Stimulated activated CD4-positive, alpha-beta T cell treated with anti-CD3 and anti-CD28 coated beads, Interleukin-2, amount 100 ng/mL, for 48 hours (primary cell): ENCODE measurements around the gene OVOL3.
"Not testable (repeated sequence)": the region's sequence is repeated elsewhere in the genome, so short reads cannot be mapped to it uniquely, and the experiment has no call there.

Experiments
- DNase-seq, 2 donors: peaks; one replicate each; pipeline ENCODE4 v3.0.0-alpha.2; 2020

The OVOL3 gene

GRCh38 chr19:36110487-36111199 is at the start of gene OVOL3:
TSS of gene OVOL3 (plus strand) at chr19:36111143. CDS start at chr19:36111203, 60 bp downstream.
- DNase-seq = no peak

GRCh38 chr19:36061367-36061766 is 49.6 kb upstream of the OVOL3 start:
- DNase-seq = no peak

- no peak for DNase-seq
These were observed 46.1 kb upstream of the OVOL3 start for GRCh38 chr19:36064826-36065225.

GRCh38 chr19:36067681-36068080 is 43.3 kb upstream of the OVOL3 start:
- no peak for DNase-seq

- not testable (repeated sequence) for DNase-seq
These were observed 42.0 kb upstream of the OVOL3 start for GRCh38 chr19:36068810-36069499.

DNA sequence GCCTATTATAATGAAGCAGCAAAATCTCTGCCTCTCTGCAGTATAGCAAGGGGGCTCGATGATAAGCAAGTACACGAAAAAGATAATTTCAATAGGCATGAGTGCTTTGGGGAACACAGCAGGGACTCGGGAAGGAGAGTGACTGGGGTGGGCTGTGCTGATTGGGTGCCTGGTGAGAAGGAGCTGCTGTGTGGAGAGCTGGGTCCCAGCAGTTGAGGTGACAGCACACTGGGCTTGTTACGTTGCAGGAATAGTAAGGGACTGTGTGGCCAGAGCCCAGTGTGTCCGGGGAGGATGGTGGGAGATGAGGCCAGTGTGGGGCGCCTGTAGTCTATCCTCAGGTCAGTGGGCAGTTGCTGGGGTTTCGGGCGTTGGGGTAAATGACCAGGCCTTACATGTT is 38.9 kb upstream of the OVOL3 start:
- DNase-seq = no peak

DNA sequence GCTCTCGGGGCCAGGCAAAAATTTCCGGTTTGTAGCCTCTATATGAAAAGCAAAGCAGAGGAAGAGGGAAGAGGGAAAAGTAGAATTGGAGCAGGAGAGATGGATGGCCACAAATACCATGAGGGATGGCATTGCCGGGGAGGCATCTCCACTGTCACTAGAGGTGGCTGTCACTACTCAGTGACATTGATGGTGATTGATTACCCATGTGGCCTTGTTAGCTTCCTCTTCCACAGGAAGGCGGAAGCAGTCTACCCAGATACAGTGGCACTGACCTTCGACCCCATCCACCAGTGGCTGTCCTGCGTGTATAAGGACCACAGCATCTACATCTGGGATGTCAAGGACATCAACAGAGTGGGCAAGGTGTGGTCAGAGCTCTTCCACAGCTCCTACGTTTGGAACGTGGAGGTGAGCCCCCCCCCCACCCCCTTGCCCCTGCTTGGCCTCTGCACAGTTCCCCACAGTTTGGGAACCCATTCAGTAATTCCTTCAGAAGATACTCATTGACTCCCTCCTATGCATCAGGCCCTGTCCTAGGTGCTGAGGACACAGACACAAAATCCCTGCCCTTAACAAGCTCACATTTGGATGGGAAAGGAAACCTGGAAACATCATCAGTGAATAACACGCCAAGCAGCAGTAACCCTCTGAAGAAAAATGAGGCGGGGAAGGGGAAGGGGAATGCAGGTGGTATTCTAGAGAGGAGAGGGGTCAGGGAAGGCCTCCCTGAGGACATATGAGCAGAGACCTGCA is 37.6 kb upstream of the OVOL3 start:
- no peak for DNase-seq

- DNase-seq = no peak
These were observed 31.5 kb upstream of the OVOL3 start for GRCh38 chr19:36079389-36079945.

DNA sequence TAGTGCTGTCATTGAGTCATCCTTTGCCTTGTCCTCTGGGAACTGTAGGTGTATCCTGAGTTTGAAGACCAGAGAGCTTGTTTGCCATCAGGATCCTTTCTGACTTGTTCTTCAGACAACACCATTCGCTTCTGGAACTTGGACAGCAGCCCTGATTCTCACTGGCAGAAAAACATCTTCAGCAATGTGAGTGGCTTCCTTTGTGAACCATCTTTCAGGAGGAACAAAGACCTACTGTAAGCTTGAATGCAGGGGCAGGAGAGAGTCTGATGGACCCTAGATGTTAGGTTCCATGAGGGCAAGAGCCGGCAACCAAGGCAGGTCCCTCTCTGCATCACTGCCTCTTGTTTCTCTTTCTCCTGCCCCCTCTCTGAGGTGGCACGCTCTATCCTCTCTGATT is 29.6 kb upstream of the OVOL3 start:
- DNase-seq = no peak

GRCh38 chr19:36081894-36082293 is 29.0 kb upstream of the OVOL3 start:
- DNase-seq = no peak

DNA sequence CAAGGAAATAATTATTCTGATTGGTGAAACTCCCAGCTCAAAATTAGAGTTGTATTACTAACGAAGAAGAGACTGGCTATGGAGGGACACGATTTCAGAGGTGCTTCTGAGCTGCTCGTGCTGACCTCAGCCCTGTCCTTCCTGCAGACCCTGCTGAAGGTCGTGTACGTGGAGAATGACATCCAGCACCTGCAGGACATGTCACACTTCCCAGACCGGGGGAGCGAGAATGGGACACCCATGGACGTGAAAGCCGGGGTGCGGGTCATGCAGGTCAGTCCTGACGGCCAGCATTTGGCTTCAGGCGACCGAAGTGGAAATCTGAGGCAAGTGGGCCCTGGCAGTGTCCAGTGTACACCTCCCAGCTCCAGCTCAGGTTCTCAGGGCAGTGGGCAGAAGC is 28.0 kb upstream of the OVOL3 start:
- DNase-seq = no peak

- no peak for DNase-seq
These were observed 26.5 kb upstream of the OVOL3 start for GRCh38 chr19:36084231-36085009.

DNA sequence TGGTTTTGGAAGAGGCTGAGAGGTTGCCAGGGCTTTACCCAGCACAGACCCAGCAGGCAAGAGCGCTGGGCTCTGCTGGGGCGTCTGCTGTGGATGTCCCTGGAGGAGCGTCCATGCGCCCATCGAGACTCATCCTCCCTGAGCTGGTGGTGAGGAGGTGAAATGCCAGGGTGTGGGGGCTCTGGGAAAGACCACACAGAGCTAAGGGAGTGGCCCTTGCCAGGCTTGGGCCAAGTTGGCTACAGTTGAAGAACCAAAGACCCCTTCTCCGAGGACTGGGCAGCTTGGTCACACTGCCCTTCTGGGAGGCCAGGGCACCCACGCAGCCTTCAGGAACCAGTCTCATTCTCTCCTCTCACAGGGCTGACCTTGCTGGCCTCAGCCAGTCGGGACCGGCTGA is 24.6 kb upstream of the OVOL3 start:
- DNase-seq = no peak

GRCh38 chr19:36089847-36090246 is 21.1 kb upstream of the OVOL3 start:
- no peak for DNase-seq

GRCh38 chr19:36090910-36091695 is 19.8 kb upstream of the OVOL3 start:
- no peak for DNase-seq

GRCh38 chr19:36092566-36092965 is 18.4 kb upstream of the OVOL3 start:
- no peak for DNase-seq

DNA sequence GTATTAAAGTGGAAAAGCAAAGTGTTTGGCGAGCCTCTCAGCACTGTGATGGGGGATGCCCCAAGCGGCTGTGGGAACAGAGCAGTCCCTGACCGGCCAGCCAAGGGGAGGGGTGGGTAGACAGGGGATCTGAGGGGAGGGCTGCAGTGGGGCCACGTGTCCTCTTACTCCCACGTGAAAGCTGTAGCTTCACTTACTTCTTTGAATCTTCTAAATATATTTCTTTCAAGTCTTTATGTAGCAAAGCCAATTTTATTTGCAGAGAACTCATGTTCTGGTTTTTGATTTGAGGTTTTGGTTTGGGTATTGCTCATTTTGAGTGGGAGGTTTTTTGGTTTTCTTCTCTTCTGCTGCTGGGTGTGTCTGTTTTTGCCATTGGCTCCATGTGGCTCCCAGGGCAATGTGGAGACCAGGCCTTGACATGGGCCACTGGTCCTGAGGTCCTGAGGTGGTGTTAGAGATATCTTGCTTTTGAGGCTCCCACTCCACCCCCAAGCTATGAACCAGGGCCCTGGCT is 17.7 kb upstream of the OVOL3 start:
- DNase-seq = peak in 1 of 2 donors; percentile 7

DNA sequence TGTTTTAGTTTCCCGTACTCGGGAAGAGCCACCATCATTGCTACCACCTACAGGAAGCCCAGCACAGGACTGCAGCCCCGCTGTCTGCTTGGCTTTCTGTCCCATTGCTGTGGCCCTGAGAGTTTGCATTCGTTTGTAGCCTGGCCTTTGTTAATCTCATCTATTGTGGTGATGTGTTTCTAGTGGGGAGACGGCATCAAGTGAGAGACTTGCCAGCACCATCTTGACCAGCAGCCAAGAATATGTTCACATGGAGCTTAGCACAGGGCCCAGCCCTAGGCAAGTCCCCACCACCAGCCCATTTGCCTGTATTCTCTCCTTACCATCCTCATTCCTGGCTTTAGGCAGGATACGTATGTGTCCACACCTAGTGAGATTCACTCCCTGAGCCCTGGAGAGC is 17.3 kb upstream of the OVOL3 start:
- DNase-seq = no peak

DNA sequence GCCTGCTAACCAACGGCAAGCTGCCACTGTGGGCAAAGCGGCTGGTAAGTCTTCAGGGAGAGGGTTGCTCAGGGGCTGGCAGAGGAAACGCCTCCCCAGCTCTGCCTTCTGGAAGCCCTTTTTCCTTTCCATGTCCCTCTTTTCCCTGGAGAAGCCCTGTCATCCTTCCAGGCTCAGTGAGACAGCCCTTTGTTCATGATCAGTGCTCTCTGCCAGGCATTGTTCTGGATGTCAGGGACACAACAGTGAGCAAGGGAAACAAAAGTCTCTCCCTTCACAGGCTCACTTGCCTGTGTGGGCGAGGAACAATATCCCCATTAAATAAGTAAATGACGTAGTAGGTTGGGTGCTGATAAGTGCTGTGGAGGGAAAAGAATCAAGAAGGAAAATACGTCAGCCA is 13.9 kb upstream of the OVOL3 start:
- DNase-seq = no peak

DNA sequence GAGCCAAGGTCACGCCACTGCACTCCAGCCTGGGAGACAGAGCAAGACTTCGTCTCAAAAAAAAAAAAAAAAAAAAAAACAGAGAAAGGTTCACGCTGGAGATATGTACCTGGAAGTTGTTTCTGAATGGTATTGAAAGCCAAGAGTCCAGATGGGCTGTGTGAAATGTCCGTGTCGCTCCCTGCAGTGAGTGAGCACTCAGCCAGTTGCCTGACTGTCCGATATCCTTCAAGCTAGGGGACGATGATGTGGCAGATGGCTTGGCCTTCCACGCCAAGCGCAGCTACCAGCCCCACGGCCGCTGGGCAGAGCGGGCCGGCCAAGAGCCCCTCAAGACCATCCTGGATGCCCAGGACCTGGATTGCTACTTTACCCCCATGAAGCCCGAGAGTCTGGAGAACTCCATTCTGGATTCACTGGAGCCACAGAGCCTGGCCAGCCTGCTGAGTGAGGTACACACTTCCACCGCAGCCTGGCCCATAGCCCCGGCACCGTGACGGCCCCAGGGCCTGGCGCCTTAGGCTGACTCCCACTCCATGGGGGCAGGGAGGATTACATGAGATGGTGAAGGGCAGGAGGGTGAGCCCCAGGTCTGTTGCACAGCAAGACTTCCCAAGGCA is 11.7 kb upstream of the OVOL3 start:
- DNase-seq = no peak

DNA sequence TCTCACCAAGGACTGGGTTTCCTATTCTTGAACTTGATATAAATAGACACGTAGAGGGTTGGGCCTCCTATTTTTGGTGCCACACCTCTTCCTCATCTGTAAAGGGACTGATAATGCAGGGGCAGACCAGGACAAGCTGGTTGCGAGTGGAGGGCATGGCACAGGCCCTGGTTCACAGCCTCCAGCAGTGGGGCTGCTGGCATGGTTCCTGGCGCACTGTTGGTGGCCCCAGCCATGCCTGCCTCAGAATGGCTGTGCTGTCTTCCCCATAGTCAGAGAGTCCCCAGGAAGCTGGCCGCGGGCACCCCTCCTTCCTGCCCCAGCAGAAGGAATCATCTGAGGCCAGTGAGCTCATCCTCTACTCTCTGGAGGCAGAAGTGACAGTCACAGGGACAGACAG is 10.5 kb upstream of the OVOL3 start:
- no peak for DNase-seq
